ENCODE data around the gene FXYD1.
"Not testable (repeated sequence)": the region's sequence is repeated elsewhere in the genome, so short reads cannot be mapped to it uniquely, and the experiment has no call there.

The FXYD1 gene

DNA sequence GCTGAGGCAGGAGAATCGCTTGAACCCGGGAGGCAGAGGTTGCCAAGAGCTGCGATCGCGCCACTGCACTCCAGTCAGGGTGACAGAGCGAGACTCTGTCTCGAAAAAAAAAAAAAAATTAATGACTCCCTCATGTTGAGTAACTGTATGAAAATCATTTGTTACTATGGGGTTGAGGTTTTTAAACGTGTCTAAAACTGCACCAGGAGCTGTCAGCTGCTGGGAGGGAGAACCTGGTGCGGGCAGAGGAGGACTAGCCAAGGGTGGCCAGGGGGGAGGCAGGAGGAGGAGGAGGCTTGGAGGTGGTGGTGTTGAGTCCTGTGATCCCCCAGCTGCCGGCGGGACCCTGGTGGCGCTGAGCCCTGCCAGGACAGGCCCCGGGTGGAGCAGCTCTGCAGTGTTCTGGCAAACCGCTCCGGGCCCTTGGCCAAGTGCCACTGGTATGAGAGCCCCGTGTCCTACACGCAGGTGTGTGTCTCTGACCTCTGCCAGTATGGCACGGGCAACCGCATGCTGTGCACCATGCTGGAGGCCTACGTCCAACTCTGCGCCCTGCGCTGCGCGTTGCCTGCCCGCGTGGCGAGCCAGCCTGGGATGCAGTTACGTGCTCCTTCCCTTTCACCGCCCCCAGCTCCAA, 40.1 kb upstream of the FXYD1 start:
- Histone ChIP-seq H3K27ac (ENCODE audit: low read length) (no peak overlapping the region), H3K9me3 (ENCODE audit: insufficient read depth, low read length) (no peaks in the 10 kb centered on the region), H3K27me3 (ENCODE audit: low read depth, low read length) (no peaks in the 10 kb centered on the region), H2AFZ (ENCODE audit: low read depth, low read length) (no peak overlapping the region), H3K4me1 (ENCODE audit: low read length) (no peaks in the 10 kb centered on the region), H3K4me2 (ENCODE audit: low read length) (no peak overlapping the region), H4K20me1 (ENCODE audit: insufficient read depth, low read length) (no peaks in the 10 kb centered on the region), H3K4me3 (ENCODE audit: low read length) (no peak overlapping the region), H3K79me2 (ENCODE audit: low read length) (no peaks in the 10 kb centered on the region), H3K36me3 (replicated peaks; ENCODE audit: low read depth, low read length) (no peaks in the 10 kb centered on the region), H3K9ac (ENCODE audit: low read length) (no peak overlapping the region)
- TF ChIP-seq EZH2phosphoT487 (IDR thresholded peaks at IDR 0.05; ENCODE audit: low read depth): no peak
- TF ChIP-seq, protein P1, sequence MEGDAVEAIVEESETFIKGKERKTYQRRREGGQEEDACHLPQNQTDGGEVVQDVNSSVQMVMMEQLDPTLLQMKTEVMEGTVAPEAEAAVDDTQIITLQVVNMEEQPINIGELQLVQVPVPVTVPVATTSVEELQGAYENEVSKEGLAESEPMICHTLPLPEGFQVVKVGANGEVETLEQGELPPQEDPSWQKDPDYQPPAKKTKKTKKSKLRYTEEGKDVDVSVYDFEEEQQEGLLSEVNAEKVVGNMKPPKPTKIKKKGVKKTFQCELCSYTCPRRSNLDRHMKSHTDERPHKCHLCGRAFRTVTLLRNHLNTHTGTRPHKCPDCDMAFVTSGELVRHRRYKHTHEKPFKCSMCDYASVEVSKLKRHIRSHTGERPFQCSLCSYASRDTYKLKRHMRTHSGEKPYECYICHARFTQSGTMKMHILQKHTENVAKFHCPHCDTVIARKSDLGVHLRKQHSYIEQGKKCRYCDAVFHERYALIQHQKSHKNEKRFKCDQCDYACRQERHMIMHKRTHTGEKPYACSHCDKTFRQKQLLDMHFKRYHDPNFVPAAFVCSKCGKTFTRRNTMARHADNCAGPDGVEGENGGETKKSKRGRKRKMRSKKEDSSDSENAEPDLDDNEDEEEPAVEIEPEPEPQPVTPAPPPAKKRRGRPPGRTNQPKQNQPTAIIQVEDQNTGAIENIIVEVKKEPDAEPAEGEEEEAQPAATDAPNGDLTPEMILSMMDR (IDR thresholded peaks at IDR 0.05; ENCODE audit: low read depth, low read length): no peak

DNA sequence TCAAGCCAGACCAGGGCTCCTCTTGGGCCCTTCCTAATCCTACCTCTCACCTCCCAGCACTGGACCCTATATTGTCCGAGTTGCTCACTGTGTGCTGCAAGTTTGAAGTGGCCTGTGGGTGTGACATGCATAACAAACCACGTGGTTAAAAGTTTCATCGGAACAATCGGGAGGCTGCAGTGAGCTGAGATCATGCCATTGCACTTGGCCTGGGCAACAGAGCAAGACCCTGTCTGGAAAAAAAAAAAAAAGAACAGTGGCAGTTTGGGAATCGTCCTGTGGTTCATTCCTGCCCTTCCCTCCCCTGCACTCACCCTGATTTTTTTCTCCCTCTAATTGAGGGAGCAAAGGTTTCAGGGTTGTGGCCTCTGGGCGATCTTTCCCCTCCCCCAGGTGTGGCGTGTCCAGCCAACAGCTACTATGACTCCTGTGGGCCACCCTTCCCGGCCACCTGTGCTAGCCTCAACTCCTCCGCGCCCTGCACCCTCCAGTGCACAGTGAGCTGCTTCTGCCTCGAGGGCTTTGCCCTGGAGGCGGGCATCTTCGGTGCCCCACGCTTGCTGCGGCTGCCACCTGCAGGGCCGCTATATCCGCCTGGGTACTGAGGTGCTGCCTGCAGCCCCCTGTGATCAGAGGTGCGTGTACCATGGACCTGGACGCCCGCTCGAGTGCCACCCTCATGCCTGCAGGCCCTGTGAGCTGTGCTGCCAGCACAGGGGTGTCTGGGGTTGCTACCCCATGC, 39.3 kb upstream of the FXYD1 start:
- Histone ChIP-seq H3K36me3 (replicated peaks; ENCODE audit: low read depth, low read length) (no peaks in the 10 kb centered on the region), H3K27ac (ENCODE audit: low read length) (no peak overlapping the region), H2AFZ (ENCODE audit: low read depth, low read length) (no peak overlapping the region), H3K9me3 (ENCODE audit: insufficient read depth, low read length) (no peaks in the 10 kb centered on the region), H4K20me1 (ENCODE audit: insufficient read depth, low read length) (no peaks in the 10 kb centered on the region), H3K79me2 (ENCODE audit: low read length) (no peaks in the 10 kb centered on the region), H3K9ac (ENCODE audit: low read length) (no peak overlapping the region), H3K4me1 (ENCODE audit: low read length) (no peaks in the 10 kb centered on the region), H3K4me3 (ENCODE audit: low read length) (no peak overlapping the region), H3K27me3 (ENCODE audit: low read depth, low read length) (no peaks in the 10 kb centered on the region), H3K4me2 (ENCODE audit: low read length) (no peak overlapping the region)
- TF ChIP-seq, protein P1 (IDR thresholded peaks at IDR 0.05; ENCODE audit: low read depth, low read length): no peak
- no peak for TF ChIP-seq EZH2phosphoT487 (IDR thresholded peaks at IDR 0.05; ENCODE audit: low read depth)

DNA sequence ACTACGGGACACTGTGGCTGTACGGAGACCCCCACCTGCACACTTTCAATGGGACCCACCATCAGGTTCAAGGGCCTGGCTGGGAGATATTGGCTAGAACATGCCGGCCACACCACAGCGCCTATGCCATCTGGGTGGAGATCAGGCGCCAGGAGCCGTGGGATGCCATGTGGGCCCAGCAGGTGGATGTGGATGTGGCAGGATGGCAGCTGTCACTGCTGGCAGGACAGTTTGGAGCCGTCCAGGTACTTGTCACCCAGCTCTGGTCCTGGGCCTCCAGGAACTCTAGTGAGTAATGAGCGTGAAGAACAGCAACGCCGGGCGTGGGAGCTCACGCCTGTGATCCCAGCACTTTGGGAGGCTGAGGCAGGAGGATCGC, 38.7 kb upstream of the FXYD1 start:
- Histone ChIP-seq H2AFZ (ENCODE audit: low read depth, low read length) (no peak overlapping the region), H3K4me2 (ENCODE audit: low read length) (no peak overlapping the region), H3K36me3 (replicated peaks; ENCODE audit: low read depth, low read length) (no peaks in the 10 kb centered on the region), H3K4me1 (ENCODE audit: low read length) (no peaks in the 10 kb centered on the region), H3K27me3 (ENCODE audit: low read depth, low read length) (no peaks in the 10 kb centered on the region), H3K9ac (ENCODE audit: low read length) (no peak overlapping the region), H4K20me1 (ENCODE audit: insufficient read depth, low read length) (no peaks in the 10 kb centered on the region), H3K27ac (ENCODE audit: low read length) (no peak overlapping the region), H3K4me3 (ENCODE audit: low read length) (no peak overlapping the region), H3K9me3 (ENCODE audit: insufficient read depth, low read length) (no peaks in the 10 kb centered on the region), H3K79me2 (ENCODE audit: low read length) (no peaks in the 10 kb centered on the region)
- TF ChIP-seq, protein P1 (IDR thresholded peaks at IDR 0.05; ENCODE audit: low read depth, low read length): no peak
- TF ChIP-seq EZH2phosphoT487 (IDR thresholded peaks at IDR 0.05; ENCODE audit: low read depth): no peak

DNA sequence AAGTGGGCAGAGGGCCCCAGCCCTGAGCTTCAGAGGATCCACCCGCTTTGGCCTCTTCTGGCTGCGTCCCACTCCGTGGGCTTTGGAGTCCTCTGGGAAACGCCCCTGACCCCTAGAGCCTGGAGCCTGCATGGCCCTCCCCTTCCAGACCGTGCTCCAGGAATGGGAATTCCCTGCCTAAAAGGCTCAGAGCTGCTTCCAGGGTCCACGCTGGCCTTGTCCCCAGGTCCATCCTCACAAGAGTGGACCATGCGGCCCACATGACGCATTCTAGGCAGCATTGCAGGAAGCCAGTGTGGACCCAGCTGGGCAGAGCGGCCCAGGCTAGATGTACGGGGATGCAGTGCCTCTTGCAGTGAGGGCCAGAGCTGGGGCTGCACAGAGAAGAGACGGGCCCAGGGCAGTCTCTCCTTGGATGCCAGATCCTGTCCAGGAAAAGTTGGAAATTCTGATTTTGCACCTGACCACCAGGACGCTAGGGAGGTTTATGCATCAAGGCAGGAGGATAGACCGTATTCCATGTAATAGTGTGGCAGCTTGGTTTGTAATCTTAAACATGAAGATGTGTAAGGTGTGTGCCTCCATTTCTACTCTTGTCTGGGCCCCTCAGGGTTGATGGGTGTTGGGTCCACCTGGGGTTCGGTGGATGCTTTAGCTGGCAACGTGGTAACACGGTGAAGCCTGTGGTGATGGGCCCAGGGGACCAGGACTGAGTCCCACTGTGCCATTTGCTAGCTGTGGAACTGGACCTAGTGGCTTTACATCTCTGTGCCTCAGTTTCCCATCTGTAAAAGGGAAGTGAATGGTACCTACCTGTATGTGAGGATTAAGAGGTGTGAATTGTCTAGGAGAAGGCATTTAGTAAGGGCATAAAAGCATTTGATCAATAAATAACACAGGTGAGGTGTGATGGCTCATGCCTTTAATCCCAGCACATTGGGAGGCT, 37.8 kb upstream of the FXYD1 start:
- no peak for TF ChIP-seq EZH2phosphoT487 (IDR thresholded peaks at IDR 0.05; ENCODE audit: low read depth)
- TF ChIP-seq, protein P1 (IDR thresholded peaks at IDR 0.05; ENCODE audit: low read depth, low read length): no peak

DNA sequence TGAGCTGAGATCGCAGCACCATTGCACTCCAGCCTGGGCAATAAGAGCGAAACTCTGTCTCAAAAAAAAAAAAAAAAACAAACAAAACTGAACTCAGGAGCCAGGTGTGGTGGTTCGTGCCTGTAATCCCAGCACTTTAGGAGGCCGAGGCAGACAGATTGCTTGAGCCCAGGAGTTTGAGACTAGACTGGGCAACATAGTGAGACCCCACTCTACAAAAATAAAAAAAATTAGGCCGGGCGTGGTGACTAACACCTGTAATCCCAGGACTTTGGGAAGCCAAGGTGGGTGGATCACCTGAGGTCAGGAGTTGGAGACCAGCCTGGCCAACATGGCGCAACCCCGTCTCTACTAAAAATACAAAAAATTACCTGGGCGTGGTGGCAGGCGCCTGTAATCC, 36.7 kb upstream of the FXYD1 start:
- H3K36me3 ChIP-seq (replicated peaks; ENCODE audit: low read depth, low read length); H3K79me2 ChIP-seq (ENCODE audit: low read length); H2AFZ ChIP-seq (ENCODE audit: low read depth, low read length); H3K4me3 ChIP-seq (ENCODE audit: low read length); H3K9ac ChIP-seq (ENCODE audit: low read length); H3K4me2 ChIP-seq (ENCODE audit: low read length); H3K9me3 ChIP-seq (ENCODE audit: insufficient read depth, low read length); H3K27ac ChIP-seq (ENCODE audit: low read length); H3K27me3 ChIP-seq (ENCODE audit: low read depth, low read length); H3K4me1 ChIP-seq (ENCODE audit: low read length); H4K20me1 ChIP-seq (ENCODE audit: insufficient read depth, low read length): not testable (repeated sequence)

More for the DNA sequence above, 37.8 kb upstream of the FXYD1 start:
- Histone ChIP-seq H3K9me3 (ENCODE audit: insufficient read depth, low read length) (no peaks in the 10 kb centered on the region), H3K27me3 (ENCODE audit: low read depth, low read length) (no peaks in the 10 kb centered on the region), H3K27ac (ENCODE audit: low read length) (no peak overlapping the region), H2AFZ (ENCODE audit: low read depth, low read length) (no peak overlapping the region), H3K36me3 (replicated peaks; ENCODE audit: low read depth, low read length) (no peaks in the 10 kb centered on the region), H3K4me2 (ENCODE audit: low read length) (no peak overlapping the region), H3K4me1 (ENCODE audit: low read length) (no peaks in the 10 kb centered on the region), H3K9ac (ENCODE audit: low read length) (no peak overlapping the region), H3K79me2 (ENCODE audit: low read length) (no peaks in the 10 kb centered on the region), H3K4me3 (ENCODE audit: low read length) (no peak overlapping the region), H4K20me1 (ENCODE audit: insufficient read depth, low read length) (no peaks in the 10 kb centered on the region)

Data from OCI-LY3 (cell line).